HG03135 (cell line): ENCODE results near the gene DTNB.

Experiments
- ATAC-seq: cut with Tn5 transposase; IDR thresholded peaks from one replicate; pipeline ENCODE4 v1.9.1; 2021; ENCODE audit warnings: mild to moderate bottlenecking, moderate library complexity; ENCODE audit not compliant: unreplicated experiment

The DTNB gene

DNA sequence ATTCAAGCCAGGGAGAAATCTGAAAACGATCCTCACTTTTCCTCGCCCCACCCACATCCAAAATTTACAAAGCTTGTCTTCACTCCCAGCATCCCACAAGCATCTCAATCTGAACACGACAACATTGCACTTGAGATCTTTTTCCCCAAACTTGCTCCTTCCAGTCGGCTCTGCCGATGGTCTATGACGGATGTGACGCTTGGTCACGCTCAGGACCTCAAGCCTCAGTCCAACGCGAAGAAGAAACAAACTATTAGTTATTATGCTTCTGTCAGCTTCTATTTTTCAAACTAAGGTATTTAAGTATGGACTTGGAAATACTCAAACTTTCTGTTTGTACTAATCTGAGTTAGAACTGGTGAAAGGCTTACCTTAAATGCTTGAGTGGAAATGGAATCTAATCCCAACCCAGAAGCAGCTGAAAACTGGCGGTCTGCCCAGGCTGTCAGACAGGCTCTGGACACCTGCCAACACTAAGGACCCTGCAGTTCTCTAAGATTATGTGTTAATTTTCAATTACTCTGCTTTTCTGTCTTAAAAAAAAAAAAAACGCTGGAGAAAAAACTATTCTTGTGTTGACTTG, 199.5 kb downstream of the DTNB start:
- no peak for ATAC-seq

DNA sequence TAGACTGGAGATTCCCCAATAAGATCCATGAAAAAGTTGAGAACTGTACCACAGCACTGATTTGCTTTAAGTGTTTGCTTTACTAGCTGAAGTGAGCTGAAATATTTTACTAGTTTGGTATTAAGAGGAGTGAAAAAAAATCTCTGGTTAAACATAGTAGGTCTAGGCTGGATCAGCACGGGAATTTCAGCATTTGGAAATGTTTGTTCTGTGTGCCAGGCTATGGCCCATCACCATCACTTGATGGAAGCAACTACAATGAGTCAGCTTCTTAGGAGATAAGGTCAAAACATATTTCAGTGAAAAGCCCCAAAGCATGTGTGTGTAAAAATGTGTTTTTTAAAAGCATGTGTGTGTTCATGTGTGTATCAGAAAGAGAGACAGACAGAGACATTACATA, 200.2 kb downstream of the DTNB start:
- ATAC-seq: no peak

DNA sequence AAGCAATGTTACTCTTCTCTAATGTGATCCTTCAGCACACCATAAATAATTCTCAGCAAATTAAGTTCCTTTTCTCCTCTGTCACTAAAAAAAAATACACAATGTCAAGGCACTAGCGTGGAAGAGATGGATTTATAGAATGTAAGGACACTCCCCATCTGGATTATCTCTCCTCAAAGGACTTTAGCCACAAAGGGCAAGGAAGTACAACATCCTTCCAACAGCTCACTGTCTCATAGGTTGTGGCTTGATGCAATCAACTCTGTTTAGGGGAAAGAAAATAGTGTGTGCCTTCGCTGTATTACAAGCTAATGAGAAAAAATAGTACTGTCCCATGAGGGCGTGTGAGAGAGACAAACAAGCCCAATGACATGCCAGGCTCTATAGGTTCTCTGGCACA, 202.6 kb downstream of the DTNB start:
- no peak for ATAC-seq

DNA sequence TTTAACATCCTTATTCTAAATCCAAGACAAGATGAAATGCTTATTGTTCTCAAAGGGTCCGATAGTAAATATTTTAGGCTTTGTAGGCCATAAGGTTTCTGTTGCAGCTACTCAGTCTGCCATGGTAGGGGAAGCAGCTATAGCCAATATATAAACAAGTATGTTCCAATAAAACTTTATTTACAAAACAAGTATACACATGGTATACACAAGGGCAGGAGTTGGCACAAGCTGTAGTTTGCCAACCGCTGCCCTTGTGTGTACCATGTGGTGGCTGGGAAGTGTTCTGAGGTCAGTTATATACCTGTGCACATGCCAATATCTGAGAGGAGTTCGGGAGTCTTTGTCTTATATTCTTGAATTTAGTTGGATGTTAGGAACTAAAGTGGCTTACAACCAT, 205.6 kb downstream of the DTNB start:
- no peak for ATAC-seq

DNA sequence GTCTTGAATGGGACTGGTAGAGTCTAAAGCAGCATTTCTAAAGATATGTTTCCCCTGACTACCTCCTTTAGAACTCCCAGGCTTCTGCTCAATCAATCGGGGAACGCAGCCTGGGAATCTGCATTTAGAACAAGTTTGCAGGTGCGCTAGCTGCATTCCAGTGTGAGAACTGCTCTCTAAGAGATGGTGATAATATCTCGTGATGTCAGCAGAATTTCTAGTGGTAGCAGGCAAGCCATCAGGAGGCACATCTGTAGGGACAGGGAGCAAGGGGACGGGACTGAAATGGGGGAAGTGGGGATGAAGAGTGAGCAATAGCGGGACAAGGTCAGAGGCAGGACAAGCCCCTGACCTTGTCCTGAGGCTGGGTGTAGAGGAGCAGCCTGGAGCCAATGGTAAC, 211.4 kb downstream of the DTNB start:
- no peak for ATAC-seq

DNA sequence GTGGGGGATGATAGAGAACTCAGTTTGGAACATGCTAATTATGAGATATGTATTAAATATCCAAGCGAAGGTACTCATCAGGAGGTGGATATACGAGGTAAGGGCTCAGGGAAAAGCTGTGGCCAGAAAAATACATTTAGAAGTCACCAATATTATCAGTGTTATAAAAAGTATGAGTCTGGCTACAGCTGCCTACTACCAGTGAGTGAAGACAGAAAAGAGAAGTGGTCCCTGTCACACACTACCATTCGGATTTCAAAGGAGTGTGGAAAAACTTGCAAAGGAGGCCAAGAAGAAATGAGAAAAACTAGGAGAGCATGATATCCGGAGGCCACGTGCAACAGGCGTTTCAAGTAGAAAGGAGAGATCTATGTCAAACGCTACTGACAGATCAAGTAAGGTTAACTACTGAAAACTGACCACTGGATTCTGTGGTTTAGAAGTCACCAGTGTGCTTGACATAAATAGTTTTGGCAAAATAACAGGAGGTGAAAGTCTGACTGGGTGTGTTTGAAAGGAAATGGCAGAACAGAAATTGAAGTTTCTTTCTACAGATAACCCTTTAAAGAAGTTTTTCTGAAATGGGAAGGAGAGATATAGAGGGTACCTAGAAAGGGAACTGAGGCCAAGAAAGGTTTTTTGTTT, 213.0 kb downstream of the DTNB start:
- no peak for ATAC-seq

DNA sequence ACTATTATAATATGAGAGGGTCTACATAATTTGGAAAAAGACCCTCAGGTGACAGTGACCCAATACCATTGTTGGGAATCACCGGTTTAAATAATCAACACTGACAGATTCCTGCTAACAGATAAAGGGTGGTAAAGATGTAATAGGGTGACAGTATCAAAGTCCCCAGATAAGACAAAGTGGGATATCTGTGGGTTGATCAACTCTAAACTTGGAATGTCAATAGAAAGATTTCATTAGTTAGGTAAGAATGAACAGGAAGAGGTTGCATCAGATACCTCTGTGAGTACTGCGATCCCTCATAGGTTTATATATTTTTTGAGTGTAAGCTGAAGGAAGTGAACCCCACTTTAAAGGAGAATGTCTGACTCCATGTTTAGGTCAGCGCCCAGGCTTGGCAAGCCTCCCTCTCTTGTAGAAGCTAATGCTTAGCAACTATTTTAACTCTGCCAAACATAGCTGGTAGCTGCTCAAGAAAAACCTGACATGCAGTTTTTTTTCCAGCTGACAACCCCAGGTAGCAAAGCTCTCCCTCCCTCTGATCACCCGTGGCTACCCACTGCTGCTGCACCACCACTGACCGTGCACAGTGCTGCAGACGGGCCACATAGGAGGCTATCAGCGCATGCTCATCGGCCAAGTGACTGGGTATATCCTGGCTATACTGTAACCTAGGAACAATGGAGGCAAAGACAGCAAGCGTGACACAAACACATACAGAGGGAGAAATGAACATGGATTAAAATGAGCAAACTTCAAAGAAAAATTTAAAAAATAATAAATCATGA, 218.4 kb downstream of the DTNB start:
- no peak for ATAC-seq

DNA sequence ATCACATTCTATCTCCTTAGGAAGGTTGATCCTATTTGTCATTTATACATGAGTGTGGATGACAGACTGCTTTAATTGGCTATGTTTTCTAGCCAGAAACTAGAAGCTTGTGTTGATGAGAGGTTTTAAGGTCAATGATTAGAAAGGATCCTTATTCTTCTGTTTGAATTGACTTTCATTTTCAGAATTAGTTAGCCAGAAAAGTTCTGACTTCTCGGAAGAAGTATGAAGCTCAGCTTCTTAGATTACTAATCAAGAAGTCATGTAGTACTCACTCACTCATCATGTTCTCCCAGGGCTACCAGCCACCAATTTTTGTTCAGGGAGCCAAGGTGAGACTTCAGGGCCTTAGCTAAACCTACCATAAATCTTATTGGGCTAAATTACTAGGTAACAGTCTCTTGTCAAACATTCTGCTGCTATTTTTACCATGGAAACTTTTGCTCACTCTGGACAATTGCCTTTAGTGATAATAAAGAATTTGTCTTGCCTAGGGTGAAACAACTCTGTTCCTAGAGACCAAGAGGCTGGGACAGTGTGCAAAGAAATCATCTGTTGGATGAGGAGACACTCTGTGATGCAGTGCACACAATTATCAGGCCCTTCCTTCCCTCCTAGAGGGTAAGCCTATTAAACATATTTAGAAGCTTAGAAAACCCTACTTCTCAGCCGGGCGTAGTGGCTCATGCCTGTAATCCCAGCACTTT, 220.0 kb downstream of the DTNB start:
- peak; percentile 84 for ATAC-seq

DNA sequence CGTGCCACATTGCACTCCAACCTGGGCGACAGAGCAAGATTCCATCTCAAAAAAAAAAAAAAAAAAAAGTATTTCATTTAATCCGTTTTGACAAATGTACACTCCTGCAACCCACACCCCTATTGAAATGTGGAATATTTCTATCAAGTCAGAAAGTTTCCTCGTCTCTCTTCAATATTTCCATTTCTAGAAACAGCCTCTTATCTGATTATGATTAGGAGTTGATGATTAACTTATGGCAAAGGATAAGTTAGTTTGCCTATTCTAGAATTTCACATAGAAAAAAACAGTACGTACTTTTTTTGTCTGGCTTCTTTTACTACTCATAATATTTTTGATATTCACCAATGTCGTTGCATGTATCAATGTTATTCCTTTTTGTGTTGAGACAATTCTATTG, 224.6 kb downstream of the DTNB start:
- ATAC-seq: no peak

DNA sequence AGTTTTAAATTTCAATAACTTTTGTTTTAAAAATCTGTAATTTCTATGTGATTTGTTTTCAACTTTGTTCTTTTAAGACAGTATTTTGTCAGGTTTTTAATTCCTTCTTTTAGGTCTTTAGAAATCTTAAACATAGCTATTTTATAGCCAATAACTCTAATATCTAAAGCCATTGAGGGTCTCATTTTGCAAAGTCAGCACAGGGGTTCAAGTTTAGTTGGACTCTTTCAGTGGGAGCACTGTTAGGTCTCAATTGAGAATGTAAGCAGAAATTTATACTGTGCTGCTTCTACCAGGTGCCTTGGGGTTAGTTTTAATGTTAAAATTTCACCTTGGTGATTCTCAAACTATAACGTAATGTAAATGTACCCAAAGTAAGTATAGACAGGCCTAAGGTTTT, 226.4 kb downstream of the DTNB start:
- no peak for ATAC-seq

DNA sequence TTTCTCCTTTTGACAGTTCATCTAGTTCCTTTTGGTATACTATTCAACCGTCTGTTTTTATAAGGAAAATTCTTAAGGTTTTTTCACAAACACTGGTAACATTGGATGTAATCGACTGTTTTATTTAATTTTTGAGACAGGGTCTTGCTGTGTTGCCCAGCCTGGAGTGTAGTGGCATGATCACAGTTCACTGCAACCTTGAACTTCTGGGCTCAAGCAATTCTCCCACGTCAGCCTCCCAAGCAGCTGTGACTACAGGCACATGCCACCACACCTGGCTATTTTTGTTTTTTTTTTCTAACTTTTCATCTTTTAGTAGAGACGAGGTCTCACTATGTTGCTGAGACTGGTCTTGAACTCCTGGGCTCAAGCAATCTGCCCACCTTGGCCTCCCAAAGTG, 227.3 kb downstream of the DTNB start:
- ATAC-seq: no peak

DNA sequence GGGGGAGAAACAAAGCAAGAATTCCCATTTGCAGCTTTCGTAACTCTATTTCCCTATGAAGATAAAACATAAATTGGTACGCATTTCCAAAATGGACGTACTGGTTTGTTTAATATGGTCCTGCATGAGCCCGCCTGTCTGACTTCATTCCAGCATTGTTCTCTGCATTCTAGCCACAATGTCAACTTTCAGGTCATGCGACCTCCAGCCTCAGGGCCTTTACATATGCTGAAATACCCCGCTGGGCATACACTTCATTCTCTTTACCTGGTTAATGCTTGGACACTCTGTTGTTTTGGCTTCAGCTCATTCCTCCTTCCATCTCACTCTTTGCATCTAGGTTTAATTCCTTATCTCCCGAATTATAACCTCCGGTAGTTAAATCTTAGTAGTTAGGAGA, 227.9 kb downstream of the DTNB start:
- ATAC-seq: no peak

DNA sequence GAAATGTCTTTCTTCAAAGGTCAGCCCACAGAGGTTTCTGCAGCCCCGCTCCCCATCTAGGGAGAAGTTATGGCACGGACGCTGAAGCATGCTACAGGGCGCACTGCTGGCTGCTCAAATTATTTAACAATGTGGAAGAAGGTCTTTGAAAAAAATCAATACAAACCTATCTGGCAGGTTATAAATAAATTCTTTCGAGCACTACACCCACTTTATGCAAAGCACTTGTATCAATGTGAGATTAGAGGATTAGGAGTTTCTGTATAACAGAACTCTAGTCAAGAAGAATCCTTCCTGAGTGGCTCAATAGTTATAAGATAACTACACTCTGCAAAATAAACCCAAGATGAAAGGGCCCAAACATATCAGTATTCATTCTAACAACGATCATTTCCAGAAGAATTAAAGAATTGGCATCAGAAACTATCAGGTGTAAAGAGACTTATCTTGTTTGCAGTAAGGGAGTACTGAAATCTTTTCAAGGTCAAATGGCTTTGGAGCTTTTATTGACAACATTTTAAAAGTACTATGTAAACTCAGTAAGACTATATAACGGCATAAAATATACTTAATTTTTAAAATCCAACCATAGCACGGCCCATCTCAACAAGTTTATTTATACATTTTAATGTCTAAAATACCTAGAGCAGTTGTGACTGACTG, 228.6 kb downstream of the DTNB start:
- no peak for ATAC-seq

DNA sequence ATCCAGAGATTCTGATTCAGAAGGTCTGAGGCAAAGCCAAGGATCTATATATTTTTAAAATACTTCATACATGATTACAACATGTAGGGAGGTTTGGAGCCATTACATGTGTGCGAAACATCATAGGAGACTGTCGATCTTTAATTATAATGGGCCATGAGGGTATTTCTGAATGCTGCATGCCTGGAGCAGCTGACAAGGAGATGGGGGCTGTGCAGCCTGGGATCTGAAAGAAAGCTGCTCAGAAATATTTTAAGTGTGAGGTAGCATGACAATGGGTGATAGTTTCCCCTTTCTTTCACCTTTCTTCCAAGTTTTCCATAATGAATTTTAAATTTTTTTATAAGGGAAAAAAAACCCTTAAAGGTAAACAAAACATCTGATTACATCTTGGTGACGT, 229.6 kb downstream of the DTNB start:
- ATAC-seq: no peak

DNA sequence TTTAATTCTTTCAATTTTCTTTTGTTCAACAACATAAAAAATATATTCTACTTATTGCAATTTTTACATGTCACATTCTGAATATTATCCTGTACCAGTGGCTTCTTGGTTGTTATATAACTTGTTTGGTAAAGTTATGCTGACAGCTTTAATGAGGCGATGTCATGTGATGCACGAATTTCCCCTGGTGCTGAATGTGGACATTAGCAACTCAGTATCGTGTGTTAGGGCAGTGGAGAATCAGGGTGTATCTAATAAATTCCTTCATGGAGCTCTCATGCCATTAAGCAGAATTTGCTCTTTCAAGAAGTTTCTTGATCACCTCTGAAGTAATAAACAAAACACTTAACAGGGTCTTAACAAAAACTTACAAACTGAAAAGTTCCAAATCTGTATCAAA, 232.0 kb downstream of the DTNB start:
- no peak for ATAC-seq

DNA sequence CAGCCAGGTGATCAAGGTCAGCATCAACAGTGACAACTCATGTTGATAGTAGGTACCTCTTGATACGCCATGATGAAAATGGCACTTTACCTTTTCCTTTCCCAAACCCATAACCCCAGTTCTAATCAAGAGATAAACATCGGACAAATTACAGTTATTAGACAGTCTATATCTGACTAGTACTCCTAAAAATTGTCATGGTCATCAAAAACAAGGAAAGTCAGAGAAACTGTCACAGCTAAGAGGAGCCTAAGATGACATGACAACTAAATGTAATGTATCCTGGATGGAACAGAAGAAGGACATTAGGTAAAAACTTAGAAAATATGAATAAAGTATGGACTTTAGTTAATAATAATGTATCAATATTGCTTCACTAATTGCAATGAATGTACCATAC, 234.6 kb downstream of the DTNB start:
- ATAC-seq: no peak

DNA sequence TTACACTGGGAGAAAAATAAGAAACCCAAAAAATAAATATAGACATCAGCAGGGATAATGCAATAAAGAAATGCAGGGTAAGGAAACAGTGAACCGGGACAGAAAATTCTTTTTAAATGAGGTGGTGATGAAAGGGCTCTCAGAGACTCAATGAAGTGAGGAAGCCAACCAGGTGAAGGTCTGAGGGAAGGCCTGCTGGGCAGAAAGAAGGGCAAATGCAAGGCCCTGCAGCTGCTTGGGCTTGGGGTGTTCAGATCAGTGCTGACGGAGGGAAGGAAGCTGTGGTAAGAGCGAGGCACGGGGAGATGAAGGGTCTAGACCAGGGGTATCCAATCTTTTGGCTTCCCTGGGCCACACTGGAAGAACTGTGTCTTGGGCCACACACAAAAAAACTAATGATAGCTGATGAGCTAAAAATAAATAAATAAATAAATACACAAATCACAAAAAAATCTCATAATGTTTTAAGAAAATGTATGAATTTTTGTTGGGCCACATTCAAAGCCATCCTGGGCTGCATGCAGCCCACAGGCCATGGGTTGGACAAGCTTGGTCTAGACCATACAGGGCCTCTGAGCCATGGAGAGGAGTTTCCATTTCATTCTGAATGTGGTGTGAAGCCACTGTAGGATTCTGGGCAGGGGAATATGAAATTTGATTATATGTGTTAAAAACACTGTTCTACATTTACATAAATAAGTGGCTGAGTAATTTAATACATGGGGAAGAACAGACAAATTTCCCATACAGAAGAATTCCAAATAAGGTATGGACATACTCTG, 235.3 kb downstream of the DTNB start:
- ATAC-seq: no peak

DNA sequence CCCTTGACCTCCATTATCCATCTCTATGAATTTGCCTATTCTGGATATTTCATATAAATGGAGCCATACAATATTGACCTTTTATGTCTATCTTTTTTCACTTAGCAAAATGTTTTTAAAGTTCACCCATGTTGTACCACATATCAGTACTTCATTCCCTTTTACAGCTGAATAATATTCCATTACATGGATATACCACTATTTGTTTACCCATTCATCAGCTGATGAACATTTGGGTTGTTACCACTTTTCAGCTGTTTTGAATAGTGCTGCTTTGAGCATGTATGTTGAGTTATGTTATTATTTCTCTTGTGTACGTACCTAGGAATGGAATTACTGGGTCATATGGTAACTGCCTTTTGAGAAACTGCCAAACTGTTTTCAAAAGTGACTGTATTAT, 238.0 kb downstream of the DTNB start:
- no peak for ATAC-seq

DNA sequence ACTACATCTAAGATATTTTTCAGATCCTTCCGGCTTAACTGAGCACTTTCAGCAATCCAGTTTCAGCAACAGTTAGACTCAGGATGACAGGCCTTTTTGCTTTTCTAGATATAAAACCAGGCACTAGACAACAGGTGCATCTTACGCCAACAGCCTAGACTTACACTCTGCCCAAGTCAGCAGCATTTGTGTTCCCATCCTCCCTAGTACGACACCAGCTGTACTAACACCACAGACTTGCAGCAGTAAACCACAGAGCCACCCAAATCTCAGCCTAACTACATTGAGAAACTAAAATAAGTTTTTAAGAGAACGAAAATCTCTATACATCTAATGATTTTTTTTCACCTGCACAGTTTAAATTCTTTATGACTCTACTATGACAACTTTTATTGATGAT, 241.8 kb downstream of the DTNB start:
- ATAC-seq: no peak

DNA sequence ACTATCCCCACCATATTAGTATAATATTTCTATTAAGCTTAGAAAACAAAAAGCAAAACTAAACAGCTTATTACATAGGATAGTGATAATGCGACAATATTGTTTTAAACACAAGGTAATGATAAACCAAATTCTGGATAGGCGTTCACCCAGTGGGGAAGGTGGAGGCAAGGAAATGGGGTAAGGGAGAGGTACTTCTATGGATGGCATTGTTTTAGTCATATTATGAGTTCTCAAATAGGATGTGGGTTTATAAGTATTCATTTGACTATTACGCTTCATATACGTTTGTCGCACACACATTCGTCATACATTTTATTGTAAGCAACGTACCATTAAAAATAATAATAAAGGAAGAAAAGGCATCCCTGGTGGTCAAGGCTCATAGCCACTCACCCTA, 242.8 kb downstream of the DTNB start:
- no peak for ATAC-seq

DNA sequence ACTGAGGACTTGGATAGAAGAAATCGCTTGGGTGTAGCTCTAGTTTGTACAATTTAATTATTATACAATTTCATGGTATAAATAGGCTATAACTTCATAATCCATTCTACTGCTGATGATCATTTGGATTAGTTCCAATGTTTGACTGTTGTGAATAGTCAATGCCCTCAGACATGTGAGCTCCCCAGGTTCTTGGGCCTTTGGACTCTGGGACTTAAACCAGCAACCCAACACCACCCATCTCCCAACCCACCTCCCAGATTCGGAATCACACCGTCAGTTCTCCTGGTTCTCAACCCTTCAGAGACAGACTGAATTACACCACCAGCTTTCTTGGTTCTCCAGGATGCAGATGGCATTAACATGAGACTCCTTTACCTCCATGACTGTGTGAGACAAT, 247.1 kb downstream of the DTNB start:
- ATAC-seq: no peak
